Hepatocyte (in vitro differentiated cells): ENCODE data around the gene WIF1. TPM values are rescaled to one million over a fixed set of nuclear protein-coding genes. Genes with fewer than 3 reads are reported as not detected.

Experiments
- DNase-seq: peaks from one replicate; pipeline ENCODE4 v3.0.0-alpha.2; 2016; ENCODE audit warnings: low spot score
- H2AFZ ChIP-seq: fragments of 200-600 bp; sonication (generic); 2 replicates; pipeline ENCODE4 v1.6.0; 2016; ENCODE audit warnings: antibody characterized with exemption, mild to moderate bottlenecking
- H3K27ac ChIP-seq: fragments of 200-600 bp; sonication (generic); 2 replicates; pipeline ENCODE4 v1.5.1; 2016; ENCODE audit warnings: mild to moderate bottlenecking
- H3K27me3 ChIP-seq: fragments of 200-600 bp; sonication (generic); 2 replicates; pipeline ENCODE4 v1.6.1; 2016
- H3K36me3 ChIP-seq: fragments of 200-600 bp; sonication (generic); replicated peaks from 2 replicates; pipeline ENCODE4 v1.5.1; 2016; ENCODE audit warnings: low read depth; ENCODE audit not compliant: insufficient read depth
- H3K4me1 ChIP-seq: fragments of 200-600 bp; sonication (generic); 2 replicates; pipeline ENCODE4 v1.5.1; 2016; ENCODE audit warnings: mild to moderate bottlenecking, moderate library complexity; ENCODE audit not compliant: insufficient read depth
- H3K4me2 ChIP-seq: fragments of 200-600 bp; sonication (generic); 2 replicates; pipeline ENCODE4 v1.6.0; 2016
- H3K4me3 ChIP-seq: fragments of 200-600 bp; sonication (generic); 2 replicates; pipeline ENCODE4 v1.5.1; 2016; ENCODE audit warnings: mild to moderate bottlenecking
- H3K79me2 ChIP-seq: fragments of 200-600 bp; sonication (generic); 2 replicates; pipeline ENCODE4 v1.6.0; 2017; ENCODE audit warnings: mild to moderate bottlenecking
- H3K9me2 ChIP-seq: fragments of 200-600 bp; sonication (generic); replicated peaks from 2 replicates; pipeline ENCODE4 v1.6.0; 2017; ENCODE audit warnings: mild to moderate bottlenecking; ENCODE audit not compliant: insufficient read depth
- H3K9me3 ChIP-seq: fragments of 200-600 bp; sonication (generic); 2 replicates; pipeline ENCODE4 v1.5.1; 2016; ENCODE audit warnings: low read depth, mild to moderate bottlenecking
- H4K20me1 ChIP-seq: fragments of 200-600 bp; sonication (generic); 2 replicates; pipeline ENCODE4 v1.6.0; 2016; ENCODE audit warnings: mild to moderate bottlenecking; ENCODE audit not compliant: insufficient read depth, poor library complexity, severe bottlenecking
- CTCF ChIP-seq: fragments of 200-600 bp; sonication (generic); IDR thresholded peaks from 2 replicates; pipeline ENCODE4 v1.5.1; 2016; ENCODE audit warnings: antibody characterized with exemption, mild to moderate bottlenecking; ENCODE audit not compliant: poor library complexity
- EZH2 ChIP-seq: fragments of 200-600 bp; sonication (generic); IDR thresholded peaks from 2 replicates; pipeline ENCODE4 v1.6.1; 2016; ENCODE audit warnings: antibody characterized with exemption, mild to moderate bottlenecking, borderline replicate concordance
- EZH2phosphoT487 ChIP-seq: fragments of 200-600 bp; sonication (generic); IDR thresholded peaks from one replicate; pipeline ENCODE4 v1.6.1; 2018; ENCODE audit warnings: antibody characterized with exemption, mild to moderate bottlenecking, low read depth, moderate library complexity; ENCODE audit not compliant: unreplicated experiment, severe bottlenecking
- WGBS: methylation state at CpG from one replicate; pipeline ENCODE4 v1.1.6; 2016; ENCODE audit warnings: low lambda C conversion rate; ENCODE audit errors: missing lambda C conversion rate; 5-methylcytosine and 5-hydroxymethylcytosine counted together
- polyA plus RNA-seq: library from polyadenylated mRNA; unstranded; fragments of >200 nt; fragmentation: Nextera tagmentation; extraction: Ambion mirVana; gene quantifications from 2 replicates; pipeline ENCODE4 v1.2.1, GENCODE V29; 2016
- total RNA-seq: library from RNA; depleted of rRNA; stranded (reverse); fragments of >200 nt; gene quantifications from 2 replicates; pipeline ENCODE4 v1.2.3, GENCODE V29; 2014

Gene WIF1
- total and polyA plus RNA-seq, 2 experiments from 2014 or later = 2.2 to 5.5 TPM

GRCh38 chr12:65152596-65152995 is 31.5 kb upstream of the WIF1 start:
- no peaks in the 10 kb centered on the region for H3K4me1 ChIP-seq
- no peak for DNase-seq
- H4K20me1 ChIP-seq = no peaks in the 10 kb centered on the region
- H3K4me3 ChIP-seq = no peak overlapping the region
- H3K4me2 ChIP-seq = no peak overlapping the region
- no peaks in the 10 kb centered on the region for H3K79me2 ChIP-seq
- H2AFZ ChIP-seq = no peak overlapping the region
- no peaks in the 10 kb centered on the region for H3K36me3 ChIP-seq
- no peaks in the 10 kb centered on the region for H3K27me3 ChIP-seq
- H3K9me3 ChIP-seq = no peaks in the 10 kb centered on the region
- 73% methylated on average over 1 of the region's 1 CpG for WGBS
- TF ChIP-seq CTCF (no peak), EZH2phosphoT487 (no peak)
- H3K27ac ChIP-seq = no peak overlapping the region
- H3K9me2 ChIP-seq = no peaks in the 10 kb centered on the region

GRCh38 chr12:65152012-65152411 is 30.9 kb upstream of the WIF1 start:
- Histone ChIP-seq H4K20me1 (no peaks in the 10 kb centered on the region), H3K4me1 (no peaks in the 10 kb centered on the region), H3K9me3 (no peaks in the 10 kb centered on the region), H3K79me2 (no peaks in the 10 kb centered on the region), H2AFZ (no peak overlapping the region), H3K36me3 (no peaks in the 10 kb centered on the region), H3K4me3 (no peak overlapping the region), H3K9me2 (no peaks in the 10 kb centered on the region), H3K27me3 (no peaks in the 10 kb centered on the region), H3K4me2 (no peak overlapping the region), H3K27ac (no peak overlapping the region)
- TF ChIP-seq EZH2phosphoT487 (no peak), CTCF (no peak), EZH2 (no peak)
- no peak for DNase-seq

- H3K9me3 ChIP-seq = no peaks in the 10 kb centered on the region
- TF ChIP-seq CTCF (no peak), EZH2phosphoT487 (no peak), EZH2 (no peak)
- H3K36me3 ChIP-seq = no peaks in the 10 kb centered on the region
- H3K4me3 ChIP-seq = no peak overlapping the region
- H3K27me3 ChIP-seq = no peaks in the 10 kb centered on the region
- H3K4me2 ChIP-seq = no peak overlapping the region
- no peaks in the 10 kb centered on the region for H4K20me1 ChIP-seq
- no peaks in the 10 kb centered on the region for H3K4me1 ChIP-seq
- no peak for DNase-seq
- H3K9me2 ChIP-seq = no peaks in the 10 kb centered on the region
- WGBS = 69% methylated on average over 2 of the region's 2 CpGs
- H3K79me2 ChIP-seq = no peaks in the 10 kb centered on the region
- H3K27ac ChIP-seq = no peak overlapping the region
- H2AFZ ChIP-seq = no peak overlapping the region
Measured at GRCh38 chr12:65147312-65147905, 26.3 kb upstream of the WIF1 start.

GRCh38 chr12:65140738-65141137 is 19.6 kb upstream of the WIF1 start:
- Histone ChIP-seq H2AFZ (no peak overlapping the region), H3K36me3 (no peaks in the 10 kb centered on the region), H3K27me3 (no peaks in the 10 kb centered on the region), H3K4me3 (no peak overlapping the region), H3K9me3 (peaks cover 7% of the 10 kb centered on the region), H3K4me2 (no peak overlapping the region), H3K4me1 (no peaks in the 10 kb centered on the region), H4K20me1 (no peaks in the 10 kb centered on the region), H3K9me2 (no peaks in the 10 kb centered on the region), H3K79me2 (no peaks in the 10 kb centered on the region), H3K27ac (no peak overlapping the region)
- TF ChIP-seq CTCF (no peak), EZH2 (no peak), EZH2phosphoT487 (no peak)
- DNase-seq = no peak
- WGBS = 84% methylated on average over 1 of the region's 1 CpG
